Astrocyte of the cerebellum (primary cell): ENCODE results near the gene RILPL1.
"Not testable (repeated sequence)": the region's sequence is repeated elsewhere in the genome, so short reads cannot be mapped to it uniquely, and the experiment has no call there.

Experiments used
- DNase-seq: peaks from one replicate; pipeline ENCODE4 v3.0.0-alpha.2; 2011; ENCODE audit warnings: low read depth
- H3K4me3 ChIP-seq: 2 replicates; pipeline ENCODE4 v1.5.1; 2011; ENCODE audit warnings: mild to moderate bottlenecking, low read depth, low read length, moderate library complexity
- CTCF ChIP-seq: IDR thresholded peaks from 2 replicates; pipeline ENCODE4 v1.5.1; 2012; ENCODE audit warnings: low read length, low read depth, moderate library complexity, mild to moderate bottlenecking; ENCODE audit errors: missing control alignments
- in situ Hi-C: cut with HindIII; loops from 2 replicates; pipeline ENCODE4 v1.10.0; 2017; ENCODE audit warnings: low sequenced_read_pairs

The RILPL1 gene

GRCh38 chr12:123442774-123443173 is 90.7 kb downstream of the RILPL1 start:
- DNase-seq = no peak
- in situ Hi-C loops = no loop called here
- no peak for TF ChIP-seq CTCF
- no peak overlapping the region for H3K4me3 ChIP-seq

GRCh38 chr12:123441523-123442164 is 91.9 kb downstream of the RILPL1 start:
- no peak for TF ChIP-seq CTCF
- in situ Hi-C loops = no loop called here
- no peak overlapping the region for H3K4me3 ChIP-seq
- no peak for DNase-seq

- H3K4me3 ChIP-seq = peak within 1 kb of the TSS; percentile 88
- in situ Hi-C loops = no loop called here
- peak; percentile 24 for DNase-seq
- TF ChIP-seq CTCF = peak; percentile 8
Measured at GRCh38 chr12:123436017-123436964, 97.2 kb downstream of the RILPL1 start, which contains the start of gene RILPL2. RILPL2 (minus strand) TSS chr12:123436684; CDS start chr12:123436420, 264 bp downstream.

GRCh38 chr12:123435636-123436016 is 97.9 kb downstream of the RILPL1 start:
- H3K4me3 ChIP-seq = peak overlapping the region; percentile 88
- TF ChIP-seq CTCF = no peak
- in situ Hi-C loops = no loop called here
- no peak for DNase-seq

GRCh38 chr12:123433615-123434014 is 99.9 kb downstream of the RILPL1 start:
- no peak for DNase-seq
- no peak for TF ChIP-seq CTCF
- no peak overlapping the region for H3K4me3 ChIP-seq
- in situ Hi-C loops = no loop called here

- DNase-seq, in situ Hi-C loops, H3K4me3 ChIP-seq: not testable (repeated sequence)
Measured at GRCh38 chr12:123431951-123432817, 101.3 kb downstream of the RILPL1 start.

GRCh38 chr12:123429101-123429500 is 104.4 kb downstream of the RILPL1 start:
- DNase-seq, H3K4me3 ChIP-seq, in situ Hi-C loops: not testable (repeated sequence)
